Measurements from ENCODE around the gene COL5A1.

The COL5A1 gene

DNA sequence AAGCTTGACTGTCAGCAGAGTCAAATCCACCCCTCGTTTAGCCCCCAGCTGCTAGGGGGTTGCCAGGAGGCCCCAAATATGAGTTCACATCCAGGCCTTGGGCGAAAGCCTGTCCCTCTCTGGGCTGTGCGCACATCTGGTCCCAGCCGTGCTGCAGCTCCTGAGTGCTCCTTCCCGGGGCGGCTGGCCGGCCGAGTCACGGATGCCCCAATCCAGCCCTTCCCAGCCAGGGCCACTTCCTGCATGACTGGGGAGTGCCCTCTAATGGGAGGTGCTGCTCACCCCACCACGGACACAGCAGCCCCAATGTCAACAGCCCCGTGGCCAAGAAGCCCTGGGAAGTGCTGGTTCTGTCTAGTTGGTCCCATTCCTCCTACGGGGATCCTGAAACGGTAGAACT, 135.6 kb downstream of the COL5A1 start:
- Histone ChIP-seq H3K36me3 (no peaks in the 10 kb centered on the region), H3K9me3 (no peaks in the 10 kb centered on the region), H3K4me1 (ENCODE audit: control insufficient read depth in 1 of 2, insufficient read depth in 1 of 2, low read depth in 1 of 2, low read length in 1 of 2) (no peaks in the 10 kb centered on the region), H3K27me3 (peaks cover 3% of the 10 kb centered on the region), H3K27ac (no peak overlapping the region), H3K4me3 (ENCODE audit: low read depth in 1 of 2, low read length in 1 of 2) (no peak overlapping the region)
- TF ChIP-seq, protein P1, sequence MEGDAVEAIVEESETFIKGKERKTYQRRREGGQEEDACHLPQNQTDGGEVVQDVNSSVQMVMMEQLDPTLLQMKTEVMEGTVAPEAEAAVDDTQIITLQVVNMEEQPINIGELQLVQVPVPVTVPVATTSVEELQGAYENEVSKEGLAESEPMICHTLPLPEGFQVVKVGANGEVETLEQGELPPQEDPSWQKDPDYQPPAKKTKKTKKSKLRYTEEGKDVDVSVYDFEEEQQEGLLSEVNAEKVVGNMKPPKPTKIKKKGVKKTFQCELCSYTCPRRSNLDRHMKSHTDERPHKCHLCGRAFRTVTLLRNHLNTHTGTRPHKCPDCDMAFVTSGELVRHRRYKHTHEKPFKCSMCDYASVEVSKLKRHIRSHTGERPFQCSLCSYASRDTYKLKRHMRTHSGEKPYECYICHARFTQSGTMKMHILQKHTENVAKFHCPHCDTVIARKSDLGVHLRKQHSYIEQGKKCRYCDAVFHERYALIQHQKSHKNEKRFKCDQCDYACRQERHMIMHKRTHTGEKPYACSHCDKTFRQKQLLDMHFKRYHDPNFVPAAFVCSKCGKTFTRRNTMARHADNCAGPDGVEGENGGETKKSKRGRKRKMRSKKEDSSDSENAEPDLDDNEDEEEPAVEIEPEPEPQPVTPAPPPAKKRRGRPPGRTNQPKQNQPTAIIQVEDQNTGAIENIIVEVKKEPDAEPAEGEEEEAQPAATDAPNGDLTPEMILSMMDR (IDR thresholded peaks at IDR 0.05): no peak

DNA sequence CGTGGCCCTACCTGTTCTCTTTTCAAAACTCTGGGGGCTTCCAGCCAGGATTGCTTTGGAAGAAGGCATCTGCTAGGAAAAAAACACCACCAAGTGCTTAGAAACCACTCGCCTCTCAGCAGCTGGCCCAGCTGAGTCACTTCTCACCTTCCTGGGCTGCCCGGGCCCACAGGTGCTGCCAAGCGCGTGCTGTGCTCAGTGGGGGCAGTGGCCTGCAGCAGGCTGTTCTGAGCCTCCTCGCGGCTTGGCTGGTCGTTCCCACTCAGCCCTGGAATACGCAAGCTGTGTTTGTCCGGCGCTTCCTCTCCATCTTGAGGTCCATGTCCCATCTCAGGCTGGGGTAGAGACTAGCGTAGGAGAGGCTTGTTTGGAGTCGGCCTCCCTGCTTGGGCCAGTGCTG, 136.6 kb downstream of the COL5A1 start:
- no peak overlapping the region for H3K27ac ChIP-seq
- peaks cover 8% of the 10 kb centered on the region for H3K27me3 ChIP-seq
- H3K9me3 ChIP-seq: no peaks in the 10 kb centered on the region
- H3K4me1 ChIP-seq (ENCODE audit: control insufficient read depth in 1 of 2, insufficient read depth in 1 of 2, low read depth in 1 of 2, low read length in 1 of 2): no peaks in the 10 kb centered on the region
- no peak overlapping the region for H3K4me3 ChIP-seq (ENCODE audit: low read depth in 1 of 2, low read length in 1 of 2)
- TF ChIP-seq, protein P1 (IDR thresholded peaks at IDR 0.05): no peak
- H3K36me3 ChIP-seq: no peaks in the 10 kb centered on the region

DNA sequence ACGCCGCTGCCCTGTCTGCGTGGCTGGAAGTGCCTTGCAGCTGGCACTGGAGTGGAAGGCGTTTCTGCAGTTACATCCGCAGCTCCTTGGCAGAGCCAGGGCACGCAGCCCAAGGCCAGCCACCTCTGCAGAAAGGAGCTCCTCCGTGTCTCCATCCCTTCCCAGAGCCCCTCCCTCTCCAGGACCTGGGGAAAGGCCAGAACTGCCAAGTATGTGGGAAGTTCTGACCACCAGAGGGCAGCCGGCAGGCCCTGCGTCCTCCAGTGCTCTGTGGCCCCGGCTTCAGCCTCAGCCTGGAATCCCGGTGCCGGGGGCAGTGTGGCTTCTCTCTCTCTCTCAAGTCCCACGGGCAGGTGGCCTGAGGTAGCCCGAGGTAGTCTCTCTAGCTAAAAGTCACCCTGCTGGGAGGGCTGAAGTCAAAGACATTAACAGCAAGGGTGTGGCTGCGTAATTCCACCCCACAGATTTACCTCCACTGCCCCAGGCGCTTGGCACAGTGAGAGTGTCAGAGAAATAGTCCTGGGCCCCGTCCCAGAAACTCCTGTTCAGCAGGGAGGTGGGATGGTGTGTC, 137.3 kb downstream of the COL5A1 start:
- Histone ChIP-seq H3K9me3 (no peaks in the 10 kb centered on the region), H3K4me3 (ENCODE audit: low read depth in 1 of 2, low read length in 1 of 2) (no peak overlapping the region), H3K27ac (no peak overlapping the region), H3K27me3 (peaks cover 16% of the 10 kb centered on the region), H3K36me3 (no peaks in the 10 kb centered on the region), H3K4me1 (ENCODE audit: control insufficient read depth in 1 of 2, insufficient read depth in 1 of 2, low read depth in 1 of 2, low read length in 1 of 2) (no peaks in the 10 kb centered on the region)
- TF ChIP-seq, protein P1 (IDR thresholded peaks at IDR 0.05): no peak

DNA sequence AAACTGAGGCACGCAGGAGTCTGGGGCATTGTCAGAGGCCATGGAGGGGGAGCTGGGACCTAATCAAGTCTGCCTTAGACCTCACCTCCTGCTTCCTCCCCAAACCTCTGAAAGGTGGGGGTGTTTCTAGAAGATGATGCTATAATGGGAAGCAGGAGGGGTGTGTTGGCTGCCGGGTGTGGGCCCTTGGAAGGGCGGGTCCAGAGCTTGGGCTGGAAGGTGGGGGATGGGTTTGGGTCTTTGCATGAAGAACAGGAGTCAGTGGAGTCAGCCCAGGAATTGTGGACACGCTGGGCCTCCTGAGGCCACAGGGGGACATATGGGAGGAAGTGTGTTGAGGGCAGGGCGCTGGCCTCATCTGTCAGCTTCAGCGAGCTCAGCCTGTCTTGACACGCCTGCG, 138.0 kb downstream of the COL5A1 start:
- TF ChIP-seq, protein P1 (IDR thresholded peaks at IDR 0.05): no peak
- no peaks in the 10 kb centered on the region for H3K36me3 ChIP-seq
- no peak overlapping the region for H3K27ac ChIP-seq
- H3K4me3 ChIP-seq (ENCODE audit: low read depth in 1 of 2, low read length in 1 of 2): no peak overlapping the region
- no peaks in the 10 kb centered on the region for H3K4me1 ChIP-seq (ENCODE audit: control insufficient read depth in 1 of 2, insufficient read depth in 1 of 2, low read depth in 1 of 2, low read length in 1 of 2)
- H3K27me3 ChIP-seq: peaks cover 23% of the 10 kb centered on the region
- no peaks in the 10 kb centered on the region for H3K9me3 ChIP-seq

DNA sequence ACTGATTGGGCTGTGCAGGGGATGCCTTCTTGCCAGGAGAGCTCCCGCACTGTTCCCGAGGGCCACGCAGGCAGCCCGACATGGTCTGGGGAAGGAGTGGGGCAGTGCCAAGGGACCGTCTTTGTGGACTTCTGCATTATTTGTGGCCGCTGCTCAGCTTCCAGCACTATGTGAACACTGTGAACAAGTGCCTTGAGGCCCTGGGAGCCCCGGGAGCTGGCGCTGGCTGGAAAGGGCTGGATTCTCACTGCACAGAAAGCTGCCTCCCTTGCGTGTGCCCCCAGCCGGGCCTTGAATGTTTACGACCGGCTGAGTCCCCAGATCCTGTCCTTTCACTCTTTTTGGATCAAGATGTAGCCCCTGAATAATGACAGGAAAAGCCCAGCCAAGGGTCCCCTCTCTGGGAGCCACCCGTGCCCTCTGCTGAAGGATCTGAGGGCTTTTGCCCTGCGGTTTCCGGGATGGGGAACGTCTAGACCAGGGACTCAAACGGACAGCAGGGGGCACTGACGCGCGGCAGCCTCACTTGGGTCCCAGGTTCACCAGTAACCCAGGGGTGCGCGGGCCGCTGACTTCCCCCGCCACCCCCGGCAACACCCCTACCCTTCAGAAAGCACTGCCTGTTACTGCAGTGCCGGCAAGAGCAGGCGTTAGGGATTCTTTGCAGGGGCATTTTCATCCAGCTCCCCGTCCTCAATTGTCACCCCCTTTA, 140.1 kb downstream of the COL5A1 start:
- peaks cover 26% of the 10 kb centered on the region for H3K27me3 ChIP-seq
- no peaks in the 10 kb centered on the region for H3K9me3 ChIP-seq
- H3K36me3 ChIP-seq: no peaks in the 10 kb centered on the region
- H3K27ac ChIP-seq: no peak overlapping the region
- no peaks in the 10 kb centered on the region for H3K4me1 ChIP-seq (ENCODE audit: control insufficient read depth in 1 of 2, insufficient read depth in 1 of 2, low read depth in 1 of 2, low read length in 1 of 2)
- TF ChIP-seq, protein P1 (IDR thresholded peaks at IDR 0.05): no peak
- H3K4me3 ChIP-seq (ENCODE audit: low read depth in 1 of 2, low read length in 1 of 2): no peak overlapping the region

Measured in neutrophil (primary cell).